SU-DHL-6 (cell line): Measurements from ENCODE around the gene RXFP3.

ENCODE experiments used
- CTCF ChIP-seq: fragments of 200-600 bp; sonication (generic); IDR thresholded peaks from one replicate; pipeline ENCODE4 v1.5.1; 2017; ENCODE audit warnings: antibody characterized with exemption, mild to moderate bottlenecking, low read length, moderate library complexity; ENCODE audit not compliant: insufficient read depth, poor library complexity, severe bottlenecking
- EZH2phosphoT487 ChIP-seq: fragments of 200-600 bp; sonication (generic), shearing (Covaris generic); conservative IDR thresholded peaks from 2 replicates; pipeline ENCODE4 v1.6.1; 2018; ENCODE audit warnings: mild to moderate bottlenecking, antibody characterized with exemption, low read length, moderate library complexity, mixed read lengths

GRCh38 chr5:33984178-33984577, 48.0 kb downstream of the RXFP3 start:
- TF ChIP-seq CTCF (no peak), EZH2phosphoT487 (no peak)
